Neural crest cell (in vitro differentiated cells): ENCODE data around the gene FGD4. TPM values are rescaled to one million over a fixed set of nuclear protein-coding genes. Genes with fewer than 3 reads are reported as not detected.

Experiments used
- DNase-seq: peaks from one replicate; pipeline ENCODE4 v3.0.0; 2021; ENCODE audit warnings: low read depth, mixed read lengths, low spot score
- H3K27ac Mint-ChIP-seq: one replicate; pipeline ENCODE4 v1.8.0; 2021; ENCODE audit warnings: mild to moderate bottlenecking, mixed read lengths; ENCODE audit not compliant: unreplicated experiment
- H3K27me3 Mint-ChIP-seq: 2 replicates; pipeline ENCODE4 v1.8.0; 2021; ENCODE audit warnings: low read depth, mild to moderate bottlenecking, mixed read lengths
- H3K36me3 Mint-ChIP-seq: 2 replicates; pipeline ENCODE4 v1.8.0; 2021; ENCODE audit warnings: low read depth, mild to moderate bottlenecking, mixed read lengths
- H3K4me1 Mint-ChIP-seq: 2 replicates; pipeline ENCODE4 v1.8.0; 2021; ENCODE audit warnings: mixed read lengths
- H3K4me3 Mint-ChIP-seq: one replicate; pipeline ENCODE4 v1.8.0; 2021; ENCODE audit warnings: mild to moderate bottlenecking, mixed read lengths
- H3K9me3 Mint-ChIP-seq: 2 replicates; pipeline ENCODE4 v1.8.0; 2021; ENCODE audit warnings: mixed read lengths
- total RNA-seq: library from RNA; stranded (reverse); gene quantifications from 2 replicates; pipeline ENCODE4 v1.2.1, GENCODE V29; 2021
- TF ChIP-seq, protein P1 (sequence below): fragments of 200-600 bp; sonication (generic); conservative IDR thresholded peaks from 2 replicates; pipeline ENCODE4 v1.5.0; 2021; ENCODE audit warnings: antibody characterized with exemption, mild to moderate bottlenecking

Gene FGD4
- total RNA-seq, 1 donor from 2014 or later, result 35.8 TPM

- Mint-ChIP-seq H3K4me3 (no peak overlapping the region), H3K36me3 (no peaks in the 10 kb centered on the region), H3K27ac (no peak overlapping the region), H3K4me1 (peaks cover 4% of the 10 kb centered on the region), H3K27me3 (no peaks in the 10 kb centered on the region), H3K9me3 (no peaks in the 10 kb centered on the region)
- DNase-seq, result no peak
- TF ChIP-seq, protein P1, sequence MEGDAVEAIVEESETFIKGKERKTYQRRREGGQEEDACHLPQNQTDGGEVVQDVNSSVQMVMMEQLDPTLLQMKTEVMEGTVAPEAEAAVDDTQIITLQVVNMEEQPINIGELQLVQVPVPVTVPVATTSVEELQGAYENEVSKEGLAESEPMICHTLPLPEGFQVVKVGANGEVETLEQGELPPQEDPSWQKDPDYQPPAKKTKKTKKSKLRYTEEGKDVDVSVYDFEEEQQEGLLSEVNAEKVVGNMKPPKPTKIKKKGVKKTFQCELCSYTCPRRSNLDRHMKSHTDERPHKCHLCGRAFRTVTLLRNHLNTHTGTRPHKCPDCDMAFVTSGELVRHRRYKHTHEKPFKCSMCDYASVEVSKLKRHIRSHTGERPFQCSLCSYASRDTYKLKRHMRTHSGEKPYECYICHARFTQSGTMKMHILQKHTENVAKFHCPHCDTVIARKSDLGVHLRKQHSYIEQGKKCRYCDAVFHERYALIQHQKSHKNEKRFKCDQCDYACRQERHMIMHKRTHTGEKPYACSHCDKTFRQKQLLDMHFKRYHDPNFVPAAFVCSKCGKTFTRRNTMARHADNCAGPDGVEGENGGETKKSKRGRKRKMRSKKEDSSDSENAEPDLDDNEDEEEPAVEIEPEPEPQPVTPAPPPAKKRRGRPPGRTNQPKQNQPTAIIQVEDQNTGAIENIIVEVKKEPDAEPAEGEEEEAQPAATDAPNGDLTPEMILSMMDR, result no peak
These were observed 20.1 kb upstream of the FGD4 start for GRCh38 chr12:32379213-32379612.

DNA sequence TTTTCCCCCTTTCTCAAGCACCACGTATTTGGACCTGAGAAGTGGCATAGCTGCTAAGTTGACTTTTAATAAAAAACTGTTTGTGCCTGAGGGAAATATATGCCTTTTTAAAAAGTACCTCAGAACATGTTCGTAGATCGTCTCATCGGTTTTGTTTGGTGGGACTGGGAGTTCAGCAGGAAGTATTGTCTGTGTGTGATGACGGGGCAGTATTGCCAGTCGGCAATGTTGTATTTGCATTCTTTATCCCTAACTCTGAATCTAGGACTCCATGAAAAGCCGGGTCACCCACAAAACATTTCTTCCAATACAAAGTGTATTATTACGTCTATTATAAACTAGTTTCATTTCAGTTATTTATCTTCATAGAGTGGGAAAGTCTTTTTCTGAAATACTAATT is 19.7 kb upstream of the FGD4 start:
- no peaks in the 10 kb centered on the region for H3K36me3 Mint-ChIP-seq
- no peaks in the 10 kb centered on the region for H3K9me3 Mint-ChIP-seq
- no peak overlapping the region for H3K27ac Mint-ChIP-seq
- TF ChIP-seq, protein P1, result no peak
- no peak for DNase-seq
- no peak overlapping the region for H3K4me3 Mint-ChIP-seq
- H3K4me1 Mint-ChIP-seq, result peaks cover 4% of the 10 kb centered on the region
- no peaks in the 10 kb centered on the region for H3K27me3 Mint-ChIP-seq

DNA sequence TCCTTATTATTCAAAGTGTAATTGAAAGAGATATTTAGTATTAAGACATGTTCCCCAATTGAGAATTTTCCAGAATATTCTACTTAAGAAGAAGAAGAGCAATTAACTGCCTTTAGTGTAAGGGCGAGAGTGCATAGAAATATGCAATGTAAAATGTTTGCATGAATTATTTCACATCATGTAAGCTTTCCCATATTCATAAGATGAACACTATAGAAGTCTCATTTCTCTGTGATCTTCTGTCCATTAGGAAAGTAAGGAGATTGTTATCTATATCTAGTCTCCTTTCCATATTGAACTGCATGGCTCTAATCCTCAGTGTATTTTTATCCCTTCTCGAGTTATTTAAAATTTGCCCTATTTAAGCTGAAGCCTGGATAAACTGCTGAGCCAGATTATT is 17.1 kb upstream of the FGD4 start:
- Mint-ChIP-seq H3K27ac (no peak overlapping the region), H3K36me3 (no peaks in the 10 kb centered on the region), H3K4me1 (peaks cover 4% of the 10 kb centered on the region), H3K4me3 (no peak overlapping the region), H3K9me3 (no peaks in the 10 kb centered on the region), H3K27me3 (no peaks in the 10 kb centered on the region)
- DNase-seq, result no peak
- TF ChIP-seq, protein P1, result no peak

GRCh38 chr12:32390572-32391219 is 8.7 kb upstream of the FGD4 start:
- H3K27me3 Mint-ChIP-seq, result no peaks in the 10 kb centered on the region
- TF ChIP-seq, protein P1, result no peak
- no peaks in the 10 kb centered on the region for H3K4me1 Mint-ChIP-seq
- DNase-seq, result no peak
- H3K27ac Mint-ChIP-seq, result no peak overlapping the region
- no peak overlapping the region for H3K4me3 Mint-ChIP-seq
- H3K9me3 Mint-ChIP-seq, result no peaks in the 10 kb centered on the region
- no peaks in the 10 kb centered on the region for H3K36me3 Mint-ChIP-seq

DNA sequence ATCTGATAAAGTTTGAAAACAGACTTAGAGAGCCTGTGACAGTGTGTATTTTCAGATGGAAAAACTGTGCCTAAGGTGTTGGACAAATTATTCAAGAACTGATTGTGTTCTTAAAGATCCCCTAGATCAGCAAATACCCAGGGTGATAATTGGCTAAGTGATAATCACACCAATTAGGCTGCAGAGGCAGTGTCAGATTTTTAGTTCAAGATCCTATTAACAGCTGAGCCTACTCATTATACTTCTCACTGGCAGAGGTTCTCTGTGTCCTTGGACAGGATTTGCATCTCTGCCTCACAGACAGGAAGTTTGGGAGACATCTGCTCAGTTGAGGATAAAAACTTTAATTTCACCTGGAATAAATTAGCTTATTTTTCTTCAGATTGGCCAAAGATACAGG is 4.3 kb upstream of the FGD4 start:
- Mint-ChIP-seq H3K4me1 (peaks cover 8% of the 10 kb centered on the region), H3K27me3 (peaks cover 24% of the 10 kb centered on the region), H3K36me3 (no peaks in the 10 kb centered on the region), H3K9me3 (no peaks in the 10 kb centered on the region), H3K27ac (no peak overlapping the region), H3K4me3 (no peak overlapping the region)
- DNase-seq, result no peak
- TF ChIP-seq, protein P1, result no peak
